ENCODE data around the gene LTF. TPM values are rescaled to one million over a fixed set of nuclear protein-coding genes. Genes with fewer than 3 reads are reported as not detected.

LTF gene
- total and polyA plus RNA-seq, 9 of the 15 experiments (the other 6 are each of a cell fraction or from before 2014, with no cell fraction given): 0.07 TPM; not detected in 8

GRCh38 chr3:46498916-46499519 is 34.3 kb upstream of the LTF start:
- ChIA-PET POLR2A (interaction anchor here (0.6 to 4.2 kb wide), 6 partner anchors 11 to 374 kb away, joined by 3 to 23 read pairs (median 4); no protein-coding TSS in a partner anchor), CTCF (ENCODE audit: low intra/inter-chr PET ratio) (no interaction called here)
- intact Hi-C loops (cut with micrococcal nuclease) (no loop called here), in situ Hi-C loops (cut with MboI) (no loop called here)
- 26% methylated on average over 6 of the region's 6 CpGs for WGBS (ENCODE audit: insufficient coverage, low coverage, missing lambda C conversion rate)
- no peak overlapping the region for H3K4me3 ChIP-seq
- H3K4me2 ChIP-seq (ENCODE audit: insufficient read depth, low read length): peak overlapping the region; percentile 36; the same call in 1 of the 2 replicates
- H3K27ac ChIP-seq (ENCODE audit: extremely low read depth, low read depth, low read length): peak overlapping the region; percentile 15; the same call in 1 of the 3 replicates
- H3K4me1 ChIP-seq (replicated peaks in 1 of 2; ENCODE audit: control insufficient read depth in 2 of 2, insufficient read depth in 2 of 2, low read length in 2 of 2): peaks cover 45 to 66% of the 10 kb centered on the region in 2 experiments; a peak in 4 of 5 replicates
- peak overlapping the region; percentile 82 for H2AFZ ChIP-seq (ENCODE audit: low read depth, low read length)
- no TSS peak for BruUV-seq (replicated peaks)
- H4K20me1 ChIP-seq (replicated peaks; ENCODE audit: control insufficient read depth, insufficient read depth, low read length): no peaks in the 10 kb centered on the region
- H3K9me1 ChIP-seq (ENCODE audit: control insufficient read depth, insufficient read depth, low read length): no peaks in the 10 kb centered on the region
- peak overlapping the region; percentile 17 to 72; a peak in 3 of 4 replicates for H3K9ac ChIP-seq (ENCODE audit: insufficient read depth in 1 of 2, low read depth in 2 of 2, low read length in 2 of 2)
- no peaks in the 10 kb centered on the region for H3K79me2 ChIP-seq (ENCODE audit: control insufficient read depth, insufficient read depth, low read length)
- H3K27me3 ChIP-seq (ENCODE audit: control insufficient read depth in 2 of 2, insufficient read depth in 2 of 2, low read length in 2 of 2): no peaks in the 10 kb centered on the region; a peak in 1 of 5 replicates
- peak; percentile 56 for ATAC-seq
- DNase-seq (ENCODE audit: extremely low read depth in 1 of 4, low spot score in 3 of 4): peak in 2 of 4 experiments; percentile 54 to 55
- FAIRE-seq: peak; percentile 23
- no peaks in the 10 kb centered on the region for H3K9me3 ChIP-seq (replicated peaks; ENCODE audit: control insufficient read depth, insufficient read depth, low read depth, low read length)
- no peaks in the 10 kb centered on the region for H3K36me3 ChIP-seq (ENCODE audit: control insufficient read depth, insufficient read depth, low read length)
- TF ChIP-seq CBFA2T3 (IDR thresholded peaks at IDR 0.05) (peak; percentile 5; the same call in 1 of the 2 replicates), RBFOX2 (IDR thresholded peaks at IDR 0.05; ENCODE audit: low read depth, low read length) (no peak), ZNF592 (IDR thresholded peaks at IDR 0.05) (peak; percentile 69; the same call in 1 of the 2 replicates), L3MBTL2 (IDR thresholded peaks at IDR 0.05) (peak; percentile 60; the same call in 1 of the 2 replicates), ID3 (CRISPR knock-in tag; IDR thresholded peaks at IDR 0.05) (no peak), ID3 (tag; IDR thresholded peaks at IDR 0.05) (0 out of 2 replicates have a peak, but pooled peaks have one; percentile 44), PURB (CRISPR knock-in tag; IDR thresholded peaks at IDR 0.05; ENCODE audit: low read depth) (no peak), SIRT6 (IDR thresholded peaks at IDR 0.05; ENCODE audit: low read depth, low read length) (no peak), SREBF2 (CRISPR knock-in tag; IDR thresholded peaks at IDR 0.05) (0 out of 2 replicates have a peak, but pooled peaks have one; percentile 53), ZNF639 (CRISPR knock-in tag; conservative IDR thresholded peaks at IDR 0.05 in 1 of 2, IDR thresholded peaks at IDR 0.05 in 1 of 2) (0 out of 4 replicates have a peak, but pooled peaks of 1 of the 2 experiments have one; percentile 33), THAP12 (CRISPR knock-in tag; IDR thresholded peaks at IDR 0.05) (no peak)

Measured in K562 (cell line).